ENCODE data around the gene CCDC185.

CCDC185 gene

DNA sequence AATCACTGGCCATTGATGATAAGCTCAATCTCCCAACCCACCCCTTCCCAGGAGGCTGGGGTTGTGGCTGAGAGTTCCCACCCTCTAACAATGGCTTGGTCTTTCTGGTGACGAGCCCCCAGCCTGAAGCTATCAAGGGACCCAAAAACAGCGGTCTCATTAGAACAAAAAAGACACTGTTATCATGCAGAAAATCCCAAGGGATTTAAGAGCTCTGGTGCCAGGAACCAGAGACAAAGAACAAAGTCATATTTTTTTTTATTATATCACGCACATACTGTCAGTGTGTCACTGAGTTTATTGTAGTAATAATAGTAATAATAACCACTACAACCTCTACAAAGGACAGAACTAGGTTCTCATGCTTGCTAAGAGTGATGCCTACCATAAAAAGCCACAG, 43.9 kb downstream of the CCDC185 start:
- ATAC-seq = no peak

DNA sequence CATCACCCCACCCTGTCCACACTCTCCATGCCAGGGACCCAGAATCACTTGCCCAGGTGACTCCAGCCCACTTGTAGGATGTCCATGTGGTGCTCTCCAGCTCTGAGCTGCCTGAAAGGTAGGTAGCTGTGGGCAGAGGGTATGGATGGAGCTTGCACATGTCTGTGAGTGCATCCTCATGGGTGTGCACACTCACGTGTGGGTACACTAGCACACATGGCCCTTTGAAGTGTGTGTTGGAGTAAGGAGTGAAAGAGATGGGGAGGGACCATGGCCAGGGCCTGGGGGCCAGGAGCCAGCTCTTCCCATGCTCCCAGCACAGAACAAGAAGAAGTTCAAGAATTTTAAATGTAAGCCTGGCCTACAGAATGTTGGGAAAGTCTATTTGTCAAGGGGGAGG, 50.2 kb downstream of the CCDC185 start:
- no peak for ATAC-seq

DNA sequence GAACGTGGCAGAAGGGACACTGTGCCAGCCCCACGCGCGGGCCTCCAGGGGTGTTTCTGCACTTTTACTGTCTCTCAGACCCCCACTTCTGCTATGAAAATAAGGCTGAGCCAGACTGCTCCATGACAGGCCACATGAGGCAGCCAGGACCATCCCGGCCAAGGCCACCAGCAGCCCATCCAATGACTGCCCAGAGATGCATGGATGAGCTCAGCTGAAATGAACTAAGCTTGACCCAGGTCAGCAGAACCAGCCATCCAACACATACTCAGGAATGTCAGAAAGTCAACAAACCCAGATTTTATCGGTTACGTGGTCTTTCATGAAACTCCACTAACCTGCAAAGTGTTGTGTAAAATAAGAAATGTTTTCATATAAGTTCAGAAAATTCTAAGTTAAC, 51.2 kb downstream of the CCDC185 start:
- no peak for ATAC-seq
